Heart left ventricle (tissue), 13 donors: ENCODE data around the gene WSCD1.

ENCODE experiments used
- POLR2A ChIP-seq, 2 donors: fragments of 450-650 bp; IDR thresholded peaks; one replicate each; pipeline ENCODE4 v1.6.1; 2017; ENCODE audit warnings: antibody characterized with exemption in 2 of 2, mild to moderate bottlenecking in 2 of 2, moderate library complexity in 2 of 2
- TF ChIP-seq, protein P1 (sequence below), 12 donors: fragments of 200-600 bp; sonication (generic) in 4 of 12; IDR thresholded peaks; one replicate each; pipeline versions ENCODE4 v1.5.0 to v1.8.0; 2018 to 2022; ENCODE audit warnings: antibody characterized with exemption in 12 of 12, mild to moderate bottlenecking in 5 of 12
- donor health status: ischemic (EF 13 %, LVEDD 7.1; RV severe dilation, severe dysfunction).
- donor health status: DM: no; HTN: yes; CAD: no.
- donor health status: DM: no; HTN: no; CAD: no.
- donor health status: ischemic (EF 25% LVEDD 6.9; RV normal size, moderate dysfunction).
- donor health status: ischemic (EF 25% LVEDD 5.7; RV mildly dilated, moderate dysfunction).
- donor health status: ischemic (EF 35%, LVEDD 5.7; RV mildly dilated, moderate dysfunction).
- donor health status: nonischemic (EF 11% LVEDD 7.7; RV severe dilation, severe dysfunction).
- donor health status: DM: yes; HTN: yes; CAD: no.
- donor health status: PGD.
- donor health status: ischemic (EF 29% LVEDD 5.4; RV normal size, mild dysfunction).
- donor health status: nonischemic (EF 23%, LVEDD 6.1; RV moderate dilation, normal function).

DNA sequence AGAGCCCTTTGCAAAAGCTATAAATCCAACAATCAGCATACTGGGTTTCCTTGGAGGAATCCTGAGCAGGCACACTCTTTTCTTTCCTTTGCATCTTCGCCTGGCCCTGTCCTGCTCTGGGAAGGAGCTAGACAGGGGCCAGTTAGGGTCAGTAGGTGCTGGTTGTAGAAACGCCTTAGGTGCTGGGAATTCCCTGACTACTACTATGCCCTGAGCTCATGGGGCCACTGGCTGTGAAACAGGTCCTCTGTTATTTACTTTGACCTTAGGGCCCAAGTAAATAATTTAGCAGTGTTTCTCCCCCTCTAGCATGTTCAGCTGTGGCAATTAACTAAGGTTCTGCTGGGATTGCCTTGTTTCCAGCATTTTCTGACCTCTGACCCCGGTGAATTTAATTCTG lies 15.8 kb upstream of the WSCD1 start:
- TF ChIP-seq, protein P1, sequence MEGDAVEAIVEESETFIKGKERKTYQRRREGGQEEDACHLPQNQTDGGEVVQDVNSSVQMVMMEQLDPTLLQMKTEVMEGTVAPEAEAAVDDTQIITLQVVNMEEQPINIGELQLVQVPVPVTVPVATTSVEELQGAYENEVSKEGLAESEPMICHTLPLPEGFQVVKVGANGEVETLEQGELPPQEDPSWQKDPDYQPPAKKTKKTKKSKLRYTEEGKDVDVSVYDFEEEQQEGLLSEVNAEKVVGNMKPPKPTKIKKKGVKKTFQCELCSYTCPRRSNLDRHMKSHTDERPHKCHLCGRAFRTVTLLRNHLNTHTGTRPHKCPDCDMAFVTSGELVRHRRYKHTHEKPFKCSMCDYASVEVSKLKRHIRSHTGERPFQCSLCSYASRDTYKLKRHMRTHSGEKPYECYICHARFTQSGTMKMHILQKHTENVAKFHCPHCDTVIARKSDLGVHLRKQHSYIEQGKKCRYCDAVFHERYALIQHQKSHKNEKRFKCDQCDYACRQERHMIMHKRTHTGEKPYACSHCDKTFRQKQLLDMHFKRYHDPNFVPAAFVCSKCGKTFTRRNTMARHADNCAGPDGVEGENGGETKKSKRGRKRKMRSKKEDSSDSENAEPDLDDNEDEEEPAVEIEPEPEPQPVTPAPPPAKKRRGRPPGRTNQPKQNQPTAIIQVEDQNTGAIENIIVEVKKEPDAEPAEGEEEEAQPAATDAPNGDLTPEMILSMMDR (IDR thresholded peaks at IDR 0.05): no peak
- no peak for TF ChIP-seq POLR2A (IDR thresholded peaks at IDR 0.05)
